D721Med (cell line): ENCODE data around the gene SULT1C3.

Source experiments
- DNase-seq: peaks from one replicate; pipeline ENCODE4 v3.0.0; 2011; ENCODE audit warnings: low spot score; ENCODE audit not compliant: insufficient read length
- FAIRE-seq: peaks from 2 replicates; lab custom pipeline; 2011; peaks lifted over from hg19 to GRCh38; lab: Jason Lieb, UNC
- CTCF ChIP-seq: IDR thresholded peaks from 2 replicates; pipeline ENCODE4 v1.5.1; 2012; ENCODE audit warnings: mild to moderate bottlenecking, control low read depth; ENCODE audit not compliant: insufficient read depth; ENCODE audit errors: missing control alignments

Gene SULT1C3

GRCh38 chr2:108297436-108298141, 57.8 kb downstream of the SULT1C3 start:
- FAIRE-seq (no peak), DNase-seq (no peak)
- TF ChIP-seq CTCF, result no peak

GRCh38 chr2:108301558-108301957, 61.8 kb downstream of the SULT1C3 start:
- DNase-seq (no peak), FAIRE-seq (no peak)
- no peak for TF ChIP-seq CTCF

GRCh38 chr2:108304975-108305374, 65.2 kb downstream of the SULT1C3 start:
- TF ChIP-seq CTCF, result no peak
- no peak for DNase-seq
- no peak for FAIRE-seq

GRCh38 chr2:108305901-108306300, 66.1 kb downstream of the SULT1C3 start:
- no peak for FAIRE-seq
- TF ChIP-seq CTCF, result no peak
- DNase-seq, result no peak

GRCh38 chr2:108309903-108310302, 70.1 kb downstream of the SULT1C3 start:
- DNase-seq, result no peak
- TF ChIP-seq CTCF, result no peak
- no peak for FAIRE-seq
